ENCODE measurements around the gene TRIM44. TPM values are rescaled to one million over a fixed set of nuclear protein-coding genes. Genes with fewer than 3 reads are reported as not detected.

The TRIM44 gene
- total RNA-seq, 6 experiments from 2014 or later = 13.9 to 37.1 (median 31.9) TPM

DNA sequence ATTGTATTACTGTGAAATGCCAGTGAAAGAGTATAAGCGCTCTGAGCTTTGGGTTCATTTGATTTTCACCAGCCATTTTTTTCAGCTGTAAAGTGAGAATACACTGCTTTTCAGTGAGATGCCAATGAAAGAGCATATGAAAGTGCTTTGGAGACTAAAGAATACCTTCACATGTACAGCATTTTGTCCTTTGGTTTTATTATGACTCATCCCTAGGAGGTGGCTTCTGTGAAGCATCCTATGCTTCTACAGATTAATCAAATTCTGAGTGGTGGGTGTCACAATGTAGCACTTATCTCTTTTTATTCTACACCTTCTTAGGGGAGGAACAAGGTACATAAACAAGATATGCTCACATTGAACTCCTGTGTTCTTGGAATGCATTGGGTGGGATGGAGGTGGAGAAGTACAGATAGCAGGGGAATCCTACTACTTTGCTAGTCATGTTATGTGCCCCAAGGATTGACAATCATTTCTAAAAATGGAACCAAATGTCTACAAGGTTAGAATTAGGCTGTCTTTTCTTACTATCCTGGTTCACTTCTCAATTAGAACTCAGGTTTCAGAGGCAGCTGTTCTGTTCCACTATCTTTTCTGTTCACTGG, 18.7 kb downstream of the TRIM44 start:
- intact Hi-C loops (cut with DNase I) = no loop called here
- no peaks in the 10 kb centered on the region for H3K27me3 ChIP-seq
- no peak for DNase-seq
- 91% methylated on average over 1 of the region's 1 CpG for WGBS (ENCODE audit: insufficient coverage, low coverage, low lambda C conversion rate, missing lambda C conversion rate)
- TF ChIP-seq, protein P1, sequence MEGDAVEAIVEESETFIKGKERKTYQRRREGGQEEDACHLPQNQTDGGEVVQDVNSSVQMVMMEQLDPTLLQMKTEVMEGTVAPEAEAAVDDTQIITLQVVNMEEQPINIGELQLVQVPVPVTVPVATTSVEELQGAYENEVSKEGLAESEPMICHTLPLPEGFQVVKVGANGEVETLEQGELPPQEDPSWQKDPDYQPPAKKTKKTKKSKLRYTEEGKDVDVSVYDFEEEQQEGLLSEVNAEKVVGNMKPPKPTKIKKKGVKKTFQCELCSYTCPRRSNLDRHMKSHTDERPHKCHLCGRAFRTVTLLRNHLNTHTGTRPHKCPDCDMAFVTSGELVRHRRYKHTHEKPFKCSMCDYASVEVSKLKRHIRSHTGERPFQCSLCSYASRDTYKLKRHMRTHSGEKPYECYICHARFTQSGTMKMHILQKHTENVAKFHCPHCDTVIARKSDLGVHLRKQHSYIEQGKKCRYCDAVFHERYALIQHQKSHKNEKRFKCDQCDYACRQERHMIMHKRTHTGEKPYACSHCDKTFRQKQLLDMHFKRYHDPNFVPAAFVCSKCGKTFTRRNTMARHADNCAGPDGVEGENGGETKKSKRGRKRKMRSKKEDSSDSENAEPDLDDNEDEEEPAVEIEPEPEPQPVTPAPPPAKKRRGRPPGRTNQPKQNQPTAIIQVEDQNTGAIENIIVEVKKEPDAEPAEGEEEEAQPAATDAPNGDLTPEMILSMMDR (IDR thresholded peaks at IDR 0.05) = no peak
- TF ChIP-seq POLR2A (IDR thresholded peaks at IDR 0.05) = no peak
- no peak overlapping the region for H3K4me3 ChIP-seq
- peaks cover 0 to 40% (median 12%) of the 10 kb centered on the region in 4 donors for H3K4me1 ChIP-seq
- H3K9me3 ChIP-seq = no peaks in the 10 kb centered on the region
- H3K36me3 ChIP-seq = peaks cover 0 to 3% (median 0%) of the 10 kb centered on the region in 4 donors
- ATAC-seq = no peak
- no peak overlapping the region for H3K27ac ChIP-seq

DNA sequence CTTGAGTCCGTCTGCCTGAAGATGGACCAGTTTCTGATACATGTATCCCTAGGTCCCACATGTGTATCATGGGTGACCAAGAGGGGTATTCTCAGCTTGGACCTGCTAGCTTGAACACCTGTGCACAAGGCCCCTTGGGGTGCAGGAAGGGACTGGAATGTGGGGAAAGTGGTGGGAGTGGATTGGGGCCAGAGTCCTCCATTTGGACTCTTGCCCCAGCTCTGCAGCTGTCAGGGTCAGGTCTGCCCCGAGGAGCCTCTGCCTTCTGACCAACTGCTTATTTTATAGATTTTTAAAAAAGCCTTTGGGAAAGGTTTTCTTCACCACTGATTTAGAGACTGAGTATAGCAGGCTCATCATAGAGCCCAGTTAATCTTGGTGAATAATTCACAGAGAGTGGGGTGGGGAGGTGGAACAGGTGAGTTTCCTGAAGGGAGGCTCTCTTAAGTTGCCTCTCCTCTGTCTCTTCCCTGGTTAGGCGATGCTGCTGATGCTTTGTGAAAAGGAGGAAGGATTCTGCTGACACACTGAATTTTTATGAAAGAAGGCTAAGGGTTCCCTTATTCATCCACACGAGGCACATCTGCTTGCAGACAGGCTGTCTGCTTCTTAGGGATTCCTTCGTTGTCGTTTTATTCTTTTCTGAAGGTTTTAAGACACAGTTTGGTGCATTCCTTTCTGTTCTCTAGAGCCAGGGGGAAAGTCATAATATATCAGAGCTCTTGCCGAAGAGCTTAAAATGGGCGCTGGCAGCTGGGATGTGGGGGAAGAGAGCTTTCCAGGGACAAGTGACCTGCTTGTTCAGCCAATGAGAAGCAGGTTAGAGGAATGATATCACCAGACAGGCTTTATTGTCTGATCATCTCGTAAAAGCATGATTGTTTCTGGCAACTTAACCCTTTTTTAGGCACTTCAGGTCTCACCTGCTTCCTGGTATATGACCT, 19.9 kb downstream of the TRIM44 start:
- Histone ChIP-seq H3K4me3 (no peak overlapping the region), H3K9me3 (no peaks in the 10 kb centered on the region), H3K27me3 (no peaks in the 10 kb centered on the region), H3K4me1 (peaks cover 0 to 31% (median 7%) of the 10 kb centered on the region in 4 donors), H3K27ac (no peak overlapping the region), H3K36me3 (peaks cover 0 to 8% (median 0%) of the 10 kb centered on the region in 4 donors)
- intact Hi-C loops (cut with DNase I) = no loop called here
- no peak for TF ChIP-seq POLR2A (IDR thresholded peaks at IDR 0.05)
- TF ChIP-seq, protein P1 (IDR thresholded peaks at IDR 0.05) = no peak
- ATAC-seq = peak; percentile 48 to 70 (median 51)
- DNase-seq = no peak
- 50% methylated on average over 8 of the region's 9 CpGs for WGBS (ENCODE audit: insufficient coverage, low coverage, low lambda C conversion rate, missing lambda C conversion rate)

DNA sequence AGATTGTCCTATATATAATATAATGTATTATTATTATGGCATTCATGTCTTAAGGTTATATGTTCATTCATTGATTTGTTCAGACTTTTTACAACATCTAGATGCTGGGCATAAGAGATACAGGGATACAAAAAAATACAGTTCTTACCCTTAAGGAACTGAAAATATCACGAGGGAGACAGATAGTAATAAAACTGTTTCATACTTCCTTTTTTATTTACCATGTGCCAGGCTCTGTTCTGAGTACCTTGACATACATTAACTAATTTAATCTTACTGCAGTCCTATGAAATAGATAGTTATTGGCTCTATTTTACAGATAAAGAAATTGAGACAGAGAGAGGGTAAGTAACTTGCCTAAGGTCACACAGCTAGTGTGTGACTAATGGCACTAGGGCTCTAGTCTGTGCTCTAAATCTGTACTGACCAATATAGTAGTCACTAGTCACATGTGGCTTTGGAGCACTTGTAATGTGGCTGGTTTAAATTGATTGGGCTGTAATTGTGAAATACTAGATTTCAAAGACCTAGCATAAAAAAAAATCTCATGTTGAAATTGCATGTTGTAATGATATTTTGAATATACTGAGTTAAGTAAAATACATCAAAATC, 21.3 kb downstream of the TRIM44 start:
- H3K27ac ChIP-seq = no peak overlapping the region
- no peaks in the 10 kb centered on the region for H3K9me3 ChIP-seq
- no peak for TF ChIP-seq POLR2A (IDR thresholded peaks at IDR 0.05)
- TF ChIP-seq, protein P1 (IDR thresholded peaks at IDR 0.05) = no peak
- no peaks in the 10 kb centered on the region for H3K27me3 ChIP-seq
- peaks cover 0 to 29% (median 9%) of the 10 kb centered on the region in 4 donors for H3K4me1 ChIP-seq
- intact Hi-C loops (cut with DNase I) = no loop called here
- H3K4me3 ChIP-seq = no peak overlapping the region
- 44% methylated on average over 1 of the region's 1 CpG for WGBS (ENCODE audit: insufficient coverage, low coverage, low lambda C conversion rate, missing lambda C conversion rate)
- DNase-seq = no peak
- H3K36me3 ChIP-seq = peaks cover 0 to 8% (median 0%) of the 10 kb centered on the region in 4 donors
- ATAC-seq = peak; percentile 72 to 87 (median 79)

DNA sequence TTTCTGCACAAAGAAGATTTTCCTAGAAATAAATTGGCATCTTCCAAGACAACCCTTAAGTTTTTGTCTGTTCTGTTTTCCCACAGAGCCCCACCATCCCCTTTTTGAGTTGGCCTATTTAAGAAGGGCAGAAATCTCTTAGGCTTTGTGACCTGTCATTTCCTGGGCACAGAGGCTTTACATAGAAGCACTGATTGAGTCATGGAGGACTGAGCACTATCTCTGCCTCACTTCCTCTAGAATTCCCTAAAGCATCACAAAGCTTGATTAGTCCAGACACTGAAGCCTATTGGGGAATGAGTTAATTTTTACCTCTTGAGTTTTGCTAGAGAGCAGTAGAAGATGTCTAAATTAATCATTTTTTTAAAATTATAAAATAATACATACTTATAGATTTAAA, 25.4 kb downstream of the TRIM44 start:
- H3K4me1 ChIP-seq = peaks cover 0 to 33% (median 14%) of the 10 kb centered on the region in 4 donors
- H3K36me3 ChIP-seq = peaks cover 0 to 8% (median 0%) of the 10 kb centered on the region in 4 donors
- no peaks in the 10 kb centered on the region for H3K27me3 ChIP-seq
- peak in 1 of 4 donors; percentile 8 for ATAC-seq
- no peak overlapping the region for H3K4me3 ChIP-seq
- intact Hi-C loops (cut with DNase I) = no loop called here
- H3K9me3 ChIP-seq = no peaks in the 10 kb centered on the region
- no peak overlapping the region for H3K27ac ChIP-seq
- DNase-seq = no peak
- TF ChIP-seq POLR2A (IDR thresholded peaks at IDR 0.05) = no peak
- TF ChIP-seq, protein P1 (IDR thresholded peaks at IDR 0.05) = no peak

Measured in right lobe of liver (tissue), 6 donors.